GM19099 (cell line): ENCODE data around the gene MEF2A.

Experiments
- POLR2A ChIP-seq: IDR thresholded peaks from 3 replicates; pipeline ENCODE4 v1.6.1; 2011; ENCODE audit warnings: low read depth; ENCODE audit not compliant: insufficient read length; ENCODE audit errors: extremely low read depth

The MEF2A gene

GRCh38 chr15:99556011-99556410 is 9.8 kb upstream of the MEF2A start:
- no peak for TF ChIP-seq POLR2A

DNA sequence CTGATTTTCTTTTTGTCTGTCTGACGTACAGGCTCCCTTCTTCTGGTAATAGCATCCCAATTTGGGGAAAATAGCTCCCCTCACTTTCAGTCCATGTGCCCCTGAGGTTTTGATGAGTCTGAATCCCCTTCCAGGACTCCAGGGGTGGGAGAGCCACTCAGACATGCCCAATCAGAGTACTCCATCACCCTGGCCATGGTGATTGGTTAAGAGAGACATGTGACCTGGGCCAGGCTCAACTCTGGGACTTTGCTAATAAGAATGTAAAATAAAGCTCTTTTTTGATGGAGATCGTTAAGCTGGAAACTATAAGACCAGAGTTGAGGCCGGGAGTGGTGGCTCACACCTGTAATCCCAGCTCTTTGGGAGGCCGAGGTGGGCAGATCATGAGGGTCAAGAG is 9.2 kb upstream of the MEF2A start:
- TF ChIP-seq POLR2A, result no peak

- no peak for TF ChIP-seq POLR2A
Observed at GRCh38 chr15:99558084-99558483, 7.7 kb upstream of the MEF2A start.

DNA sequence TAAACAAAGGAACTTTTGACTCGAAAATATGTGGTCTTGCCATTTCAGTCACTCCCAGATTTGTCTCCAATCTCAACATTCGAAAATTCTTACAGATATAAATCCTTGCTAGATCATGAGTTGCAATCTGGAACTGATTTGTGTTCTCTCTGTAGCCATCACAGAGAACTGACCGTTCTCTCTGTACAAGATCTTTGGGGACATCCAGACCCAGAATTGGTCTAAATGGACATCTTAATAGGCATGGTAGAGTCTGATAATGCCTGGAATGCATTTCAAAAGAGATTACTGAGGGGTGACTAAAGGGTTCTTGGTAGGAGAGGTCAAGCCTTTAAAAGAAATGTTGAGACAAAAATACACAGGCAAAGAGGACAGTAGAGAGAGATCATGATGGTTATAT is 7.2 kb upstream of the MEF2A start:
- no peak for TF ChIP-seq POLR2A

DNA sequence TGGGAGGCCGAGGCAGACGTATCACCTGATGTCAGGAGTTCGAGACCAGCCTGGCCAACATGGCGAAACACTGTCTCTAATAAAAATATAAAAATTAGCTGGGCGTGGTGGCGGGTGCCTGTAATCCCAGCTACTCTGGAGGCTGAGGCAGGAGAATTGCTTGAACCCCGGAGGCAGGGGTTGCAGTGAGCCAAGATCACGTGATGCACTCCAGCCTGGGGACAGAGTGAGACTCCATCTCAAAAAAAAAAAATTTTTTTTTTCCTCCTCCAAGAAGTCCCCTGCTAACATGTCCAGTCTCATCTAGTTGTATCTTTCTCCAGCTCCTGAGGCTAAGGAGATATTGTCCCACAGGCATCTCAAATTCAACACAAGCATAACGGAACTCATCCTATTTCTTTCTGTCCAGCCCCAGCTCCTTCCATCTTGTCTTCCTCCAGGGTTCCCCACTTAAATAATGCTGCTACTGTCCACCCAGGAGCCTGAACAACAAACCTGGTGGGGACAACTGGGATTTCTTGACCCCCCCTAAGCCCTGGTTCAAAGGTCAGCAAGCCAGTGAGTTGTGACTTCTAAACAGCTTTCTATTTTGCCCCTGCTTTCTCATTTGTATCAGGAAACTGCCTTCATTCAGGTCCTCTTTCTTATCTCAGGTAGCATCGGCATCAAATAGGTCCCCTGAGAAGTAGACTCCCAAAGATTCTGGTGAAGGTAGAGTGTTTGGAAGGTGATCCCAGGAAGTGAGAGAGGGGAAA is 4.1 kb upstream of the MEF2A start:
- TF ChIP-seq POLR2A, result no peak

GRCh38 chr15:99562238-99562637 is 3.5 kb upstream of the MEF2A start:
- no peak for TF ChIP-seq POLR2A

DNA sequence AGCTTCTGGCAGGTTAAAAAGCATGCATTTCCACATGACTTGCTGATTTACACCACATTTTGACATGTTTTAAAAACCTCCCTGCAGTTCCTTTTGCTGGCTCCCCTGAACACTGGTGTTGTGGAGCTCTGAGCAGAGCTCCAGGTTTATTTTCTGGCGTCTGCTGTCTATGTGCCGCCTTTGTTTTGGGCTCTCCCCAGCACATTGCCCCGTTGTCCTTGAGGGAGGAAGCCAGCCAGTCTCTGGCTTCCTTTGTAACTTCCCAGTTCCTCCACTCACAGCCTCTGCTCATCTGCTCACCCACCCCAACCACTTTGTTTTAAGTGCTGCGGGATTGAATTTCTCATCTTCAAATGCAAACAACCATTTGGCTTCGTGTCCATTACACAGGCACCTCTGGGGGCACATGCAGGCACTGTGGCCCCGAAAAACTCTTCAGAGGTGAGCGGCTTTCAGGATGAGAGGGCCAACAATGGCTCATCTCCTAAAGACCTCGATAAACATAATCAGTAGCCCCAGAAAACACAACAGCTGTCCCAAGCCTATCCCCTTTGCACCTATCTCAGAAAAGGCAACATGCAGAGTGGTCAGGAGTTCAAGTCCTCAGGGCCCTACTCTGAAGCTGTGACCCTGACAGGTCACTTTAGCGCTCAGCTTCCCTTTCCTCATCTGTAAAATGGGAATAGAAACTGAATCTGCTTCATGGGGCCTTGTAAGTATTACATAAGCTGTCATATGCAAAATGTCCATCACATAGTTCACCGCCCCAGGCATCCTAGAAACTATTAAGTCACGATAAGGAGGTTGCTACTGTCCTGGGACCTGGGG is 1.3 kb upstream of the MEF2A start:
- TF ChIP-seq POLR2A, result no peak

DNA sequence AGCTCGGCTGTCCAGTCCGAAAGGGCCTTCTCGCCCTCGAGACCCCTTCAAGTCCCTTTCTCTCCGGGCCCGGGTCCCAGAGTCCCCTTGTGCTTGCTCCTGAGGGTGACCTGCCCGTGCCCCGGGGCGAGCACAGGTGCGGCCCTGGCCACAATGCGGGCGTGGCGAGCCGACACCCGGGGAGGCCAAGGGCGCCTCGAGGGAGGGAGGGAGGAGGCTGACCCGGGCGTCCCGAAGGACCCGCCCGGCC is 810 bp upstream of the MEF2A start:
- peak; percentile 46 for TF ChIP-seq POLR2A

GRCh38 chr15:99566157-99566897 is 543 bp downstream of the MEF2A start:
- no peak for TF ChIP-seq POLR2A

GRCh38 chr15:99568625-99569352 is 3.0 kb downstream of the MEF2A start:
- TF ChIP-seq POLR2A, result no peak

GRCh38 chr15:99571299-99571698 is 5.5 kb downstream of the MEF2A start:
- no peak for TF ChIP-seq POLR2A

DNA sequence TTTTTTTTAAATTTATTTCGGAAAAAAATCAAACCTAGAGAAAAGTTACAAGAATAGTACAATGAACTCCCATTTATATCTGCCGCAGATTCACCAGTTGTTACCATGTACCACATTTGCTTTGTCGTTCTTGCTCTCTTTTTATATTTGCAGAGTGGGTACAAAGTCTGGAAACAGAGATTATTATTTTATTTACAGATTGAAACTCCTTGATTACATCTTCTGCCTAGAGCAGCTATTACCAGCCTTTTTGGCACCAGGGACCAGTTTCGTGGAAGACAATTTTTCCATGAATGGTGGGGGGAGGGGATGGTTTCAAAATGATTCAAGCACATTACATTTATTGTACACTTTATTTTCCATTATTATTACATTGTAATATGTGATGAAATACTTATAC is 8.3 kb downstream of the MEF2A start:
- no peak for TF ChIP-seq POLR2A

DNA sequence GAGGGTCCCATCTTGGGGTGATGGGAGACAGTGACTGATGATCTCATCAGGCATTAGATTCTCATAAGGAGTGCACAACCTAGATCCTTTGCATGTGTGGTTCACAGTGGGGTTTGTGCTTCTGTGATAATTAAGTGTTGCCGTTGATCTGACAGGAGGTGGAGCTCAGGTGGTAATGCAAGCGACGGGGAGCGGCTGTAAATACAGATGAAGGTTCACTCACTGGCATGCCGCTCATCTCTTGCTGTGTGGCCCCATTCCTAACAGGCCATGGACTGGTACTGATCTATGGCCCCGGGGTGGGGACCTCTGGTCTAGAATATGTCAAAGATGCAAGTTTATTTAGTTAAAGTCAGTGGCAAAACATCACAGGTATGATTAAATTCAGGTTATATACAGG is 8.7 kb downstream of the MEF2A start:
- no peak for TF ChIP-seq POLR2A

GRCh38 chr15:99578809-99579208 is 13.0 kb downstream of the MEF2A start:
- TF ChIP-seq POLR2A, result no peak

GRCh38 chr15:99580076-99580475 is 14.3 kb downstream of the MEF2A start:
- no peak for TF ChIP-seq POLR2A
